Neural cell (in vitro differentiated cells): ENCODE results near the gene MYO18A. TPM values are rescaled to one million over a fixed set of nuclear protein-coding genes. Genes with fewer than 3 reads are reported as not detected.

Experiments used
- H2AFZ ChIP-seq: fragments of 200-600, 300-800 bp; sonication (generic), shearing (Covaris generic); 2 replicates; pipeline ENCODE4 v1.6.0; 2014; ENCODE audit warnings: low read depth, mild to moderate bottlenecking, antibody characterized with exemption, low read length, moderate library complexity
- H3F3A ChIP-seq: fragments of 200-600 bp; shearing (Covaris generic); 2 replicates; pipeline ENCODE4 v1.6.1; 2016; ENCODE audit warnings: mild to moderate bottlenecking, moderate library complexity, mixed read lengths, antibody characterized with exemption, low read length; ENCODE audit not compliant: insufficient read depth, poor library complexity, severe bottlenecking
- H3K27ac ChIP-seq: fragments of 200-600, 300-800 bp; sonication (generic), shearing (Covaris generic); 2 replicates; pipeline ENCODE4 v1.5.1; 2014; ENCODE audit warnings: mild to moderate bottlenecking, low read length, moderate library complexity
- H3K27me3 ChIP-seq: fragments of 300-800, 200-600 bp; sonication (generic), shearing (Covaris generic); 2 replicates; pipeline ENCODE4 v1.6.0; 2014; ENCODE audit warnings: mild to moderate bottlenecking, low read depth, low read length, moderate library complexity; ENCODE audit not compliant: insufficient read depth
- H3K36me3 ChIP-seq: fragments of 300-800, 200-600 bp; sonication (generic), shearing (Covaris generic); 2 replicates; pipeline ENCODE4 v1.5.1; 2014; ENCODE audit warnings: mild to moderate bottlenecking, antibody characterized with exemption, low read length, moderate library complexity; ENCODE audit not compliant: insufficient read depth
- H3K4me2 ChIP-seq: fragments of 300-800, 200-600 bp; sonication (generic), shearing (Covaris generic); 2 replicates; pipeline ENCODE4 v1.6.0; 2014; ENCODE audit warnings: mild to moderate bottlenecking, low read length
- H3K4me3 ChIP-seq: fragments of 300-800, 200-600 bp; sonication (generic), shearing (Covaris generic); 2 replicates; pipeline ENCODE4 v1.5.1; 2014; ENCODE audit warnings: mild to moderate bottlenecking, low read length, moderate library complexity
- H3K79me2 ChIP-seq: fragments of 200-600 bp; shearing (Covaris generic); replicated peaks from 2 replicates; pipeline ENCODE4 v1.6.0; 2014; ENCODE audit warnings: mild to moderate bottlenecking, low read length, moderate library complexity; ENCODE audit not compliant: insufficient read depth
- H3K9ac ChIP-seq: fragments of 300-800, 200-600 bp; sonication (generic), shearing (Covaris generic); 2 replicates; pipeline ENCODE4 v1.6.1; 2016; ENCODE audit warnings: mild to moderate bottlenecking, low read length, mixed read lengths
- H3K9me2 ChIP-seq: fragments of 200-600 bp; shearing (Covaris generic); 2 replicates; pipeline ENCODE4 v1.6.1; 2016; ENCODE audit warnings: mild to moderate bottlenecking, low read length, mixed read lengths; ENCODE audit not compliant: insufficient read depth
- H3K9me3 ChIP-seq: fragments of 200-600, 300-800 bp; sonication (generic), shearing (Covaris generic); 2 replicates; pipeline ENCODE4 v1.6.1; 2016; ENCODE audit warnings: mild to moderate bottlenecking, mixed run types, low read length, moderate library complexity, mixed read lengths
- H4K20me1 ChIP-seq: fragments of 200-600 bp; shearing (Covaris generic); 2 replicates; pipeline ENCODE4 v1.6.1; 2016; ENCODE audit warnings: mild to moderate bottlenecking, mixed run types; ENCODE audit not compliant: insufficient read depth
- CTCF ChIP-seq: fragments of 450-650 bp; IDR thresholded peaks from 2 replicates; pipeline ENCODE4 v1.5.1; 2014; ENCODE audit warnings: antibody characterized with exemption, mild to moderate bottlenecking, moderate library complexity; ENCODE audit not compliant: poor library complexity, severe bottlenecking
- EP300 ChIP-seq: fragments of 450-650 bp; conservative IDR thresholded peaks from 2 replicates; pipeline ENCODE4 v1.6.1; 2014; ENCODE audit warnings: antibody characterized with exemption, mild to moderate bottlenecking, moderate library complexity; ENCODE audit not compliant: poor library complexity, severe bottlenecking
- EZH2 ChIP-seq: fragments of 200-600, 300-800 bp; shearing (Covaris generic), sonication (generic); IDR thresholded peaks from 2 replicates; pipeline ENCODE4 v1.6.1; 2014; ENCODE audit warnings: antibody characterized with exemption, low read length, borderline replicate concordance, mild to moderate bottlenecking; ENCODE audit not compliant: insufficient read depth, poor library complexity, severe bottlenecking
- MXI1 ChIP-seq: fragments of 450-650 bp; conservative IDR thresholded peaks from 2 replicates; pipeline ENCODE4 v1.6.1; 2014; ENCODE audit warnings: antibody characterized with exemption, mild to moderate bottlenecking; ENCODE audit not compliant: poor library complexity, severe bottlenecking
- POLR2AphosphoS5 ChIP-seq: IDR thresholded peaks from 2 replicates; pipeline ENCODE4 v1.6.1; 2012
- RAD21 ChIP-seq: fragments of 450-650 bp; conservative IDR thresholded peaks from 2 replicates; pipeline ENCODE4 v1.6.1; 2014; ENCODE audit warnings: antibody characterized with exemption, mild to moderate bottlenecking, moderate library complexity
- REST ChIP-seq: IDR thresholded peaks from 2 replicates; pipeline ENCODE4 v1.6.1; 2012; ENCODE audit warnings: borderline replicate concordance
- SMC3 ChIP-seq: fragments of 450-650 bp; conservative IDR thresholded peaks from 2 replicates; pipeline ENCODE4 v1.6.1; 2014; ENCODE audit warnings: antibody characterized with exemption, mild to moderate bottlenecking, moderate library complexity; ENCODE audit not compliant: poor library complexity
- TAF1 ChIP-seq: IDR thresholded peaks from 2 replicates; pipeline ENCODE4 v1.6.1; 2012; ENCODE audit warnings: low read depth
- polyA plus RNA-seq: library from polyadenylated mRNA; depleted of rRNA; stranded (reverse); fragments of >200 nt; gene quantifications from 2 replicates; pipeline ENCODE4 v1.2.3, GENCODE V29; 2014

The MYO18A gene
- polyA plus RNA-seq, 1 donor from 2014 or later: 21.6 TPM

DNA sequence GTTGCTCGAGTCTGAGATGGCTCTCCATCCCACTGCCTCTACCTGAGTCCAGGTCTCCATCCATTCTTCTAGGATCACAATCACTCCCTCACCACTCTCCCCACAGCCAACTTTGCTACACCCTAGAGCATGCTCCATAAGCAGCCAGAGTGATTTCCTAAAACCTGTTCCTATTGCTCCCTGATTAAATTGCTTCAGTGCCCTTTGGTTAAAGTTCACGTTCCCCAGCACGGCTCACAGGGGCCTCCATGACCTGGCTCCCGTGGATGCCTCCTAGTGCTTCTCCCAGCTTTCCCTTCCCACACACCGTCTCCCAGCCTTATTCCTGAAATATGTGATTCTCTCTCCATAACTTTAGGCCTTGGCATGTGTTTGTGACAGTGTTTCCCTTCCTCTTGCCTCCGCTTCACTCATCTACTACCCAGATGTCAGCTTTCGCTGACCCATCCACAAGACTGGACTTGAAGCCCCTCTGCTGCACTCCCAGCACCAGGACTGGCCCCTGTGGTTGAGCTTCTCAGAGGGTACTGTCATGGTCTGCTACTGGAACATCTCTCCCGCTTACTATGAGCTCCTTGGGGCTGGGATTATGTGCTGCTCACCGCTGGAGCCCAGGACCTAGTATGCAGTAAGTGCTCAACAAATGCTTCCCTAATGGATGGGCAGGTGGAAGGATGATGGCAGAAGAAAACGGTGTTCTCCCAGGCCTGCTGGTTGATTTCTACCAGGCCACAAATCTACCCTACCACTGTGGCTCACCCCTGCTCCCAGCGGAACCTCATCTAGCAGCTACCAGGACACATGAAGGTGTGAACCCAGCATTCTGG lies 17.9 kb downstream of the MYO18A start:
- H3K27ac ChIP-seq: no peak overlapping the region
- H3K36me3 ChIP-seq: no peaks in the 10 kb centered on the region
- H3K79me2 ChIP-seq: peaks cover 4% of the 10 kb centered on the region
- no peaks in the 10 kb centered on the region for H3K27me3 ChIP-seq
- no peak overlapping the region for H3K4me2 ChIP-seq
- H3K9me3 ChIP-seq: no peaks in the 10 kb centered on the region
- H4K20me1 ChIP-seq: peaks cover 3% of the 10 kb centered on the region
- no peak overlapping the region for H3K9ac ChIP-seq
- H3K4me3 ChIP-seq: no peak overlapping the region
- TF ChIP-seq EP300: no peak
- no peak for TF ChIP-seq REST
- TF ChIP-seq TAF1: no peak
- TF ChIP-seq EZH2: no peak
- no peak for TF ChIP-seq RAD21
- no peak for TF ChIP-seq POLR2AphosphoS5
- no peak for TF ChIP-seq MXI1
- no peak for TF ChIP-seq CTCF
- TF ChIP-seq SMC3: no peak
- no peaks in the 10 kb centered on the region for H3F3A ChIP-seq
- H2AFZ ChIP-seq: no peak overlapping the region
- H3K9me2 ChIP-seq: no peaks in the 10 kb centered on the region

- H3K4me2 ChIP-seq: no peak overlapping the region
Observed at GRCh38 chr17:29160253-29160652, 19.9 kb downstream of the MYO18A start.

More at GRCh38 chr17:29160253-29160652, 19.9 kb downstream of the MYO18A start:
- H4K20me1 ChIP-seq: peaks cover 3% of the 10 kb centered on the region
- H3K79me2 ChIP-seq: no peaks in the 10 kb centered on the region
- H3K4me3 ChIP-seq: no peak overlapping the region
- no peak overlapping the region for H2AFZ ChIP-seq
- H3K9me3 ChIP-seq: no peaks in the 10 kb centered on the region
- H3K9ac ChIP-seq: no peak overlapping the region
- no peaks in the 10 kb centered on the region for H3K27me3 ChIP-seq
- no peaks in the 10 kb centered on the region for H3K9me2 ChIP-seq
- H3F3A ChIP-seq: no peaks in the 10 kb centered on the region
- H3K36me3 ChIP-seq: no peaks in the 10 kb centered on the region
- no peak for TF ChIP-seq RAD21
- TF ChIP-seq SMC3: no peak
- TF ChIP-seq EP300: no peak
- no peak overlapping the region for H3K27ac ChIP-seq
